ENCODE data around the gene SPN.
"Not testable (repeated sequence)": the region's sequence is repeated elsewhere in the genome, so short reads cannot be mapped to it uniquely, and the experiment has no call there.

The SPN gene

GRCh38 chr16:29663016-29663806, at the start of gene SPN:
Gene SPN, plus strand, starts transcription at chr16:29663247. Its CDS starts 482 bp downstream, at chr16:29663729.
- DNase-seq (ENCODE audit: low read depth in 2 of 2), result no peak

- DNase-seq (ENCODE audit: low read depth in 2 of 2), result peak; percentile 94 to 96
These were observed 49.6 kb upstream of the SPN start for GRCh38 chr16:29613307-29614057.

- DNase-seq (ENCODE audit: low read depth in 2 of 2), result not testable (repeated sequence)
These were observed 48.2 kb upstream of the SPN start for GRCh38 chr16:29614691-29615314.

- DNase-seq (ENCODE audit: low read depth in 2 of 2), result not testable (repeated sequence)
These were observed 46.9 kb upstream of the SPN start for GRCh38 chr16:29616127-29616526.

- not testable (repeated sequence) for DNase-seq (ENCODE audit: low read depth in 2 of 2)
These were observed 42.5 kb upstream of the SPN start for GRCh38 chr16:29620591-29620990.

GRCh38 chr16:29622738-29623137, 40.3 kb upstream of the SPN start:
- not testable (repeated sequence) for DNase-seq (ENCODE audit: low read depth in 2 of 2)

GRCh38 chr16:29623253-29623652, 39.8 kb upstream of the SPN start:
- DNase-seq (ENCODE audit: low read depth in 2 of 2), result not testable (repeated sequence)

GRCh38 chr16:29625114-29625513, 37.9 kb upstream of the SPN start:
- DNase-seq (ENCODE audit: low read depth in 2 of 2), result not testable (repeated sequence)

GRCh38 chr16:29626778-29627331, 36.2 kb upstream of the SPN start:
- peak in 1 of 2 donors; percentile 35 for DNase-seq (ENCODE audit: low read depth in 2 of 2)

GRCh38 chr16:29627661-29628075, 35.4 kb upstream of the SPN start:
- DNase-seq (ENCODE audit: low read depth in 2 of 2), result not testable (repeated sequence)

GRCh38 chr16:29628707-29629106, 34.3 kb upstream of the SPN start:
- not testable (repeated sequence) for DNase-seq (ENCODE audit: low read depth in 2 of 2)

GRCh38 chr16:29629318-29629717, 33.7 kb upstream of the SPN start:
- not testable (repeated sequence) for DNase-seq (ENCODE audit: low read depth in 2 of 2)

- DNase-seq (ENCODE audit: low read depth in 2 of 2), result not testable (repeated sequence)
These were observed 31.4 kb upstream of the SPN start for GRCh38 chr16:29631658-29632057.

GRCh38 chr16:29635902-29636301, 27.1 kb upstream of the SPN start:
- not testable (repeated sequence) for DNase-seq (ENCODE audit: low read depth in 2 of 2)

- not testable (repeated sequence) for DNase-seq (ENCODE audit: low read depth in 2 of 2)
These were observed 26.7 kb upstream of the SPN start for GRCh38 chr16:29636368-29636767.

- not testable (repeated sequence) for DNase-seq (ENCODE audit: low read depth in 2 of 2)
These were observed 24.3 kb upstream of the SPN start for GRCh38 chr16:29638751-29639150.

- DNase-seq (ENCODE audit: low read depth in 2 of 2), result no peak
These were observed 21.5 kb upstream of the SPN start for GRCh38 chr16:29641561-29641960.

GRCh38 chr16:29643596-29643995, 19.5 kb upstream of the SPN start:
- DNase-seq (ENCODE audit: low read depth in 2 of 2), result no peak

- no peak for DNase-seq (ENCODE audit: low read depth in 2 of 2)
These were observed 18.6 kb upstream of the SPN start for GRCh38 chr16:29644338-29644857.

GRCh38 chr16:29644973-29645693, 17.9 kb upstream of the SPN start:
- no peak for DNase-seq (ENCODE audit: low read depth in 2 of 2)

GRCh38 chr16:29645694-29646187, 17.3 kb upstream of the SPN start:
- no peak for DNase-seq (ENCODE audit: low read depth in 2 of 2)
